Measurements from ENCODE around the gene UBE2G1. TPM values are rescaled to one million over a fixed set of nuclear protein-coding genes. Genes with fewer than 3 reads are reported as not detected.

Gene UBE2G1
- polyA plus RNA-seq, 1 donor from 2014 or later = 65.8 TPM

- H3K27me3 ChIP-seq (ENCODE audit: insufficient read depth, low read depth, low read length) = no peaks in the 10 kb centered on the region
- no peaks in the 10 kb centered on the region for H3F3A ChIP-seq (ENCODE audit: insufficient read depth, low read length, poor library complexity, severe bottlenecking)
- H3K9me3 ChIP-seq (ENCODE audit: low read length) = no peaks in the 10 kb centered on the region
- no peaks in the 10 kb centered on the region for H3K36me3 ChIP-seq (ENCODE audit: insufficient read depth, low read length)
- H3K4me3 ChIP-seq (ENCODE audit: low read length) = no peak overlapping the region
- no peak overlapping the region for H2AFZ ChIP-seq (ENCODE audit: low read depth, low read length)
- no peak overlapping the region for H3K27ac ChIP-seq (ENCODE audit: low read length)
- H4K20me1 ChIP-seq (ENCODE audit: insufficient read depth) = no peaks in the 10 kb centered on the region
- H3K9me2 ChIP-seq (ENCODE audit: insufficient read depth, low read length) = no peaks in the 10 kb centered on the region
- H3K4me2 ChIP-seq (ENCODE audit: low read length) = no peak overlapping the region
- H3K79me2 ChIP-seq (replicated peaks; ENCODE audit: insufficient read depth, low read length) = no peaks in the 10 kb centered on the region
- no peak overlapping the region for H3K9ac ChIP-seq (ENCODE audit: low read length)
- TF ChIP-seq EZH2 (IDR thresholded peaks at IDR 0.05; ENCODE audit: borderline replicate concordance, insufficient read depth, low read length, poor library complexity, severe bottlenecking) (no peak), RAD21 (conservative IDR thresholded peaks at IDR 0.05) (no peak), CTCF (IDR thresholded peaks at IDR 0.05; ENCODE audit: poor library complexity, severe bottlenecking) (no peak), MXI1 (conservative IDR thresholded peaks at IDR 0.05; ENCODE audit: poor library complexity, severe bottlenecking) (no peak), EP300 (conservative IDR thresholded peaks at IDR 0.05; ENCODE audit: poor library complexity, severe bottlenecking) (no peak), TAF1 (IDR thresholded peaks at IDR 0.05; ENCODE audit: low read depth) (no peak), SMC3 (conservative IDR thresholded peaks at IDR 0.05; ENCODE audit: poor library complexity) (no peak), POLR2AphosphoS5 (IDR thresholded peaks at IDR 0.05) (no peak)
- TF ChIP-seq, protein P1, sequence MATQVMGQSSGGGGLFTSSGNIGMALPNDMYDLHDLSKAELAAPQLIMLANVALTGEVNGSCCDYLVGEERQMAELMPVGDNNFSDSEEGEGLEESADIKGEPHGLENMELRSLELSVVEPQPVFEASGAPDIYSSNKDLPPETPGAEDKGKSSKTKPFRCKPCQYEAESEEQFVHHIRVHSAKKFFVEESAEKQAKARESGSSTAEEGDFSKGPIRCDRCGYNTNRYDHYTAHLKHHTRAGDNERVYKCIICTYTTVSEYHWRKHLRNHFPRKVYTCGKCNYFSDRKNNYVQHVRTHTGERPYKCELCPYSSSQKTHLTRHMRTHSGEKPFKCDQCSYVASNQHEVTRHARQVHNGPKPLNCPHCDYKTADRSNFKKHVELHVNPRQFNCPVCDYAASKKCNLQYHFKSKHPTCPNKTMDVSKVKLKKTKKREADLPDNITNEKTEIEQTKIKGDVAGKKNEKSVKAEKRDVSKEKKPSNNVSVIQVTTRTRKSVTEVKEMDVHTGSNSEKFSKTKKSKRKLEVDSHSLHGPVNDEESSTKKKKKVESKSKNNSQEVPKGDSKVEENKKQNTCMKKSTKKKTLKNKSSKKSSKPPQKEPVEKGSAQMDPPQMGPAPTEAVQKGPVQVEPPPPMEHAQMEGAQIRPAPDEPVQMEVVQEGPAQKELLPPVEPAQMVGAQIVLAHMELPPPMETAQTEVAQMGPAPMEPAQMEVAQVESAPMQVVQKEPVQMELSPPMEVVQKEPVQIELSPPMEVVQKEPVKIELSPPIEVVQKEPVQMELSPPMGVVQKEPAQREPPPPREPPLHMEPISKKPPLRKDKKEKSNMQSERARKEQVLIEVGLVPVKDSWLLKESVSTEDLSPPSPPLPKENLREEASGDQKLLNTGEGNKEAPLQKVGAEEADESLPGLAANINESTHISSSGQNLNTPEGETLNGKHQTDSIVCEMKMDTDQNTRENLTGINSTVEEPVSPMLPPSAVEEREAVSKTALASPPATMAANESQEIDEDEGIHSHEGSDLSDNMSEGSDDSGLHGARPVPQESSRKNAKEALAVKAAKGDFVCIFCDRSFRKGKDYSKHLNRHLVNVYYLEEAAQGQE (IDR thresholded peaks at IDR 0.05; ENCODE audit: borderline replicate concordance) = no peak
These were observed 44.7 kb upstream of the UBE2G1 start for GRCh38 chr17:4411201-4411600.

DNA sequence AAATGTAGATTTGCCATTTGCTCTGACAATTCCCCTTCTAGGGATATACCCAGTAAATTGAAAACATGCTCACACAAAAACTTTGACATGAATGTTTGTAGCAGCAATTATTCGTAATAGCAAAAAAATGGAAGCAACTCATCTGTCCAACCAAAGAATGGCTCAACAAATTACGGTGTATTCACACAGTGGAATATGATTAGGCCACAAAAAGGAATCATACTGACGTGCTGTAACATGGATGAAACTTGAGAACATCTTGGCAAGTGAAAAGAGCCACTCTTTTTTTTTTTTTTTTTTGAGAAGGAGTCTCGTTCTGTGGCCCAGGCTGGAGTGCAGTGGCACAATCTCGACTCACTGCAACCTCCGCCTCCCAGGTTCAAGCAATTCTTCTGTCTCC, 43.2 kb upstream of the UBE2G1 start:
- H3K36me3 ChIP-seq (ENCODE audit: insufficient read depth, low read length) = no peaks in the 10 kb centered on the region
- no peak overlapping the region for H3K4me2 ChIP-seq (ENCODE audit: low read length)
- no peaks in the 10 kb centered on the region for H3K79me2 ChIP-seq (replicated peaks; ENCODE audit: insufficient read depth, low read length)
- no peak for TF ChIP-seq CTCF (IDR thresholded peaks at IDR 0.05; ENCODE audit: poor library complexity, severe bottlenecking)
- no peak for TF ChIP-seq MXI1 (conservative IDR thresholded peaks at IDR 0.05; ENCODE audit: poor library complexity, severe bottlenecking)
- no peak for TF ChIP-seq TAF1 (IDR thresholded peaks at IDR 0.05; ENCODE audit: low read depth)
- TF ChIP-seq POLR2AphosphoS5 (IDR thresholded peaks at IDR 0.05) = no peak
- no peak for TF ChIP-seq RAD21 (conservative IDR thresholded peaks at IDR 0.05)
- TF ChIP-seq EP300 (conservative IDR thresholded peaks at IDR 0.05; ENCODE audit: poor library complexity, severe bottlenecking) = no peak
- no peak for TF ChIP-seq EZH2 (IDR thresholded peaks at IDR 0.05; ENCODE audit: borderline replicate concordance, insufficient read depth, low read length, poor library complexity, severe bottlenecking)
- no peaks in the 10 kb centered on the region for H4K20me1 ChIP-seq (ENCODE audit: insufficient read depth)
- no peaks in the 10 kb centered on the region for H3F3A ChIP-seq (ENCODE audit: insufficient read depth, low read length, poor library complexity, severe bottlenecking)
- no peak overlapping the region for H3K27ac ChIP-seq (ENCODE audit: low read length)
- no peak overlapping the region for H3K9ac ChIP-seq (ENCODE audit: low read length)
- no peaks in the 10 kb centered on the region for H3K9me2 ChIP-seq (ENCODE audit: insufficient read depth, low read length)
- H2AFZ ChIP-seq (ENCODE audit: low read depth, low read length) = no peak overlapping the region
- no peak overlapping the region for H3K4me3 ChIP-seq (ENCODE audit: low read length)
- H3K27me3 ChIP-seq (ENCODE audit: insufficient read depth, low read depth, low read length) = no peaks in the 10 kb centered on the region
- no peaks in the 10 kb centered on the region for H3K9me3 ChIP-seq (ENCODE audit: low read length)

Measured in neural cell (in vitro differentiated cells).